Keratinocyte (primary cell): ENCODE results near the gene TRIM54.
A peak's percentile ranks its signal among the peaks of the same experiment; 100 is the strongest.

Experiments used
- CTCF ChIP-seq, 3 experiments: IDR thresholded peaks in 1 of 3; conservative IDR thresholded peaks in 1 of 3; optimal IDR thresholded peaks in 1 of 3; 2 replicates in 2 of 3; 3 replicates in 1 of 3; pipeline versions ENCODE3 to v1.5.1; 2011; ENCODE audit warnings: low read length in 3 of 3, mild to moderate bottlenecking in 3 of 3, moderate library complexity in 2 of 3, control low read depth in 1 of 3, inconsistent platforms in 1 of 3; ENCODE audit not compliant: insufficient read depth in 2 of 3; ENCODE audit errors: extremely low read depth in 1 of 3
- EZH2 ChIP-seq: IDR thresholded peaks from one replicate; pipeline ENCODE4 v1.6.1; 2012; ENCODE audit warnings: inconsistent platforms, mild to moderate bottlenecking, low read length, moderate library complexity

GRCh38 chr2:27264753-27265535, 17.3 kb upstream of the TRIM54 start:
- peak; percentile 21 to 72 (median 34) for TF ChIP-seq CTCF (optimal IDR thresholded peaks at IDR 0.05 in 1 of 3, IDR thresholded peaks at IDR 0.05 in 1 of 3, conservative IDR thresholded peaks at IDR 0.05 in 1 of 3; ENCODE audit: extremely low read depth in 1 of 3, insufficient read depth in 2 of 3, low read length in 3 of 3)
- TF ChIP-seq EZH2, result peak; percentile 80
